ENCODE results near the gene C4orf17.

DNA sequence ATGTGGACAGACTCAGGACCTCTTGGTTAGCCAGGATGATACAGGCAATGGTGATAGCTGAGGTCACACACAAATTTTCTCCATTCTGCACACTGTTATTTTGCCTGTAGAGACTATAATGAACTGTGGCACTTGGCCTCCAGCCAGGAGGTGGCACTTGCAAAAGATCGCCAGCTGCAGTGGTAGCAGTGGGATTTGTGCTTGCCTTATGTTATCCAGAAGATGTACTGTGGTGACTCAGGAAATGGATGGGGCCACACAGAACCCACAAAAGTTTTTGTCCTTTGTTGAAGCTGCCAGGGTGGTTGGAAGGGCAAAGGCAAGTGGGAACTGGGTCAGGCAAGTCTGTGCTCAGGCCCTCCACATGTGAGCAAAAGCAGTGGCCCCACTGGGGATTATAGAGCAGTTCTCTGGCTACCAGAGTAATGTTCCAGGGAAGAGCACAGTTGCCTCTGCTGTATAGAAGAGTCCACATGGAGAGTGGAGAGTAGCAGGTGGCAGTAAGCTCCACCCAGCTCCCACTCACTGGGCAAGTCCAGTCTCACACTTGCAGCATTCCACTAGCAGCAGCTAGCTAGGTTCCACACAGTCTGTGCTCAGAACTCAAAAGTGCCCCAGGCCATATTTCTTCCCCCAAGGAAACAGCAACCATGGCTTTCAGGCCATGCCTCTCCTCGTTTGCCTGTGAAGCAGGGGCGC lies 5.9 kb upstream of the C4orf17 start:
- TF ChIP-seq POLR2A (IDR thresholded peaks at IDR 0.05; ENCODE audit: extremely low read depth, insufficient read length) = no peak
- TF ChIP-seq, protein P1, sequence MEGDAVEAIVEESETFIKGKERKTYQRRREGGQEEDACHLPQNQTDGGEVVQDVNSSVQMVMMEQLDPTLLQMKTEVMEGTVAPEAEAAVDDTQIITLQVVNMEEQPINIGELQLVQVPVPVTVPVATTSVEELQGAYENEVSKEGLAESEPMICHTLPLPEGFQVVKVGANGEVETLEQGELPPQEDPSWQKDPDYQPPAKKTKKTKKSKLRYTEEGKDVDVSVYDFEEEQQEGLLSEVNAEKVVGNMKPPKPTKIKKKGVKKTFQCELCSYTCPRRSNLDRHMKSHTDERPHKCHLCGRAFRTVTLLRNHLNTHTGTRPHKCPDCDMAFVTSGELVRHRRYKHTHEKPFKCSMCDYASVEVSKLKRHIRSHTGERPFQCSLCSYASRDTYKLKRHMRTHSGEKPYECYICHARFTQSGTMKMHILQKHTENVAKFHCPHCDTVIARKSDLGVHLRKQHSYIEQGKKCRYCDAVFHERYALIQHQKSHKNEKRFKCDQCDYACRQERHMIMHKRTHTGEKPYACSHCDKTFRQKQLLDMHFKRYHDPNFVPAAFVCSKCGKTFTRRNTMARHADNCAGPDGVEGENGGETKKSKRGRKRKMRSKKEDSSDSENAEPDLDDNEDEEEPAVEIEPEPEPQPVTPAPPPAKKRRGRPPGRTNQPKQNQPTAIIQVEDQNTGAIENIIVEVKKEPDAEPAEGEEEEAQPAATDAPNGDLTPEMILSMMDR (IDR thresholded peaks at IDR 0.05; ENCODE audit: low read depth, low read length) = no peak

Measured in NB4 (cell line).